ENCODE measurements around the gene NAV2. TPM values are rescaled to one million over a fixed set of nuclear protein-coding genes. Genes with fewer than 3 reads are reported as not detected.

Gene NAV2
- total RNA-seq, 1 donor from 2014 or later = 9.6 TPM

DNA sequence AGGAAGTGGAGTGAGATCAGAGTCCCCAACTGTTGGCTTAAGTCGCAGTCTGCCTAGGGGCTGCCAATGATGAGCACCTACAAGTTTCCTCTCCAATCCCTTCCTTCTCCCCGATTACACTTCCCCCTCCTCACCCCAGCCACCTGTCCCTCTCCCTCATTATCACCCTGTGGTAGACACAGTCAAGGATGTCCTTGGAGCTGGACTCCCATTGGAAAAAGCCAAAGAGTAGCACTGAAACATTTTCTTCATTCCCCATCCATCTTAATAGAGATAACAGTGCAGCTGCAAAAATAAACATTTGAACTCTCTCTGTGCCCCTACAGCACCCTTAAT, 301.4 kb downstream of the NAV2 start:
- H3K27ac ChIP-seq = no peak overlapping the region

GRCh38 chr11:20015101-20015500, 302.5 kb downstream of the NAV2 start:
- H2AFZ ChIP-seq (replicated peaks) = no peak overlapping the region
- H4K20me1 ChIP-seq (ENCODE audit: low read depth) = peaks cover under 1% of the 10 kb centered on the region
- Mint-ChIP-seq H3K4me3 (no peak overlapping the region), H3K27ac (no peak overlapping the region), H3K4me1 (peaks cover 39% of the 10 kb centered on the region), H3K36me3 (peaks cover 5% of the 10 kb centered on the region), H3K9me3 (no peaks in the 10 kb centered on the region), H3K27me3 (ENCODE audit: insufficient read depth, low read depth) (peaks cover 8% of the 10 kb centered on the region)
- no peak overlapping the region for H3K4me3 ChIP-seq
- DNase-seq (ENCODE audit: low spot score) = no peak
- no peaks in the 10 kb centered on the region for H3K79me2 ChIP-seq (ENCODE audit: low read depth)
- no peaks in the 10 kb centered on the region for H3K9me3 ChIP-seq (ENCODE audit: low read depth)
- H3K27ac ChIP-seq = no peak overlapping the region
- TF ChIP-seq EZH2phosphoT487 (IDR thresholded peaks at IDR 0.05) (no peak), EZH2 (IDR thresholded peaks at IDR 0.05) (no peak)
- TF ChIP-seq, protein P1, sequence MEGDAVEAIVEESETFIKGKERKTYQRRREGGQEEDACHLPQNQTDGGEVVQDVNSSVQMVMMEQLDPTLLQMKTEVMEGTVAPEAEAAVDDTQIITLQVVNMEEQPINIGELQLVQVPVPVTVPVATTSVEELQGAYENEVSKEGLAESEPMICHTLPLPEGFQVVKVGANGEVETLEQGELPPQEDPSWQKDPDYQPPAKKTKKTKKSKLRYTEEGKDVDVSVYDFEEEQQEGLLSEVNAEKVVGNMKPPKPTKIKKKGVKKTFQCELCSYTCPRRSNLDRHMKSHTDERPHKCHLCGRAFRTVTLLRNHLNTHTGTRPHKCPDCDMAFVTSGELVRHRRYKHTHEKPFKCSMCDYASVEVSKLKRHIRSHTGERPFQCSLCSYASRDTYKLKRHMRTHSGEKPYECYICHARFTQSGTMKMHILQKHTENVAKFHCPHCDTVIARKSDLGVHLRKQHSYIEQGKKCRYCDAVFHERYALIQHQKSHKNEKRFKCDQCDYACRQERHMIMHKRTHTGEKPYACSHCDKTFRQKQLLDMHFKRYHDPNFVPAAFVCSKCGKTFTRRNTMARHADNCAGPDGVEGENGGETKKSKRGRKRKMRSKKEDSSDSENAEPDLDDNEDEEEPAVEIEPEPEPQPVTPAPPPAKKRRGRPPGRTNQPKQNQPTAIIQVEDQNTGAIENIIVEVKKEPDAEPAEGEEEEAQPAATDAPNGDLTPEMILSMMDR (IDR thresholded peaks at IDR 0.05) = no peak
- H3F3A ChIP-seq (ENCODE audit: low read depth) = peaks cover 15% of the 10 kb centered on the region
- no peaks in the 10 kb centered on the region for H3K36me3 ChIP-seq
- H3K4me2 ChIP-seq = no peak overlapping the region
- no peaks in the 10 kb centered on the region for H3K27me3 ChIP-seq
- peaks cover 29% of the 10 kb centered on the region for H3K4me1 ChIP-seq
- no peak overlapping the region for H3K9ac ChIP-seq

More for the DNA sequence above, 301.4 kb downstream of the NAV2 start:
- Histone ChIP-seq H3K36me3 (no peaks in the 10 kb centered on the region), H3K4me2 (no peak overlapping the region), H3K9me3 (ENCODE audit: low read depth) (no peaks in the 10 kb centered on the region), H3K9ac (no peak overlapping the region), H3K27me3 (no peaks in the 10 kb centered on the region), H2AFZ (replicated peaks) (no peak overlapping the region), H4K20me1 (ENCODE audit: low read depth) (peaks cover 10% of the 10 kb centered on the region), H3F3A (ENCODE audit: low read depth) (peaks cover 14% of the 10 kb centered on the region), H3K79me2 (ENCODE audit: low read depth) (no peaks in the 10 kb centered on the region), H3K4me3 (no peak overlapping the region), H3K4me1 (peaks cover 27% of the 10 kb centered on the region)
- Mint-ChIP-seq H3K27me3 (ENCODE audit: insufficient read depth, low read depth) (peaks cover 8% of the 10 kb centered on the region), H3K9me3 (no peaks in the 10 kb centered on the region), H3K4me3 (no peak overlapping the region), H3K4me1 (peaks cover 39% of the 10 kb centered on the region), H3K36me3 (peaks cover 5% of the 10 kb centered on the region), H3K27ac (peak overlapping the region; percentile 17)
- no peak for DNase-seq (ENCODE audit: low spot score)
- TF ChIP-seq, protein P1 (IDR thresholded peaks at IDR 0.05) = no peak
- TF ChIP-seq EZH2 (IDR thresholded peaks at IDR 0.05) (no peak), EZH2phosphoT487 (IDR thresholded peaks at IDR 0.05) (no peak)

DNA sequence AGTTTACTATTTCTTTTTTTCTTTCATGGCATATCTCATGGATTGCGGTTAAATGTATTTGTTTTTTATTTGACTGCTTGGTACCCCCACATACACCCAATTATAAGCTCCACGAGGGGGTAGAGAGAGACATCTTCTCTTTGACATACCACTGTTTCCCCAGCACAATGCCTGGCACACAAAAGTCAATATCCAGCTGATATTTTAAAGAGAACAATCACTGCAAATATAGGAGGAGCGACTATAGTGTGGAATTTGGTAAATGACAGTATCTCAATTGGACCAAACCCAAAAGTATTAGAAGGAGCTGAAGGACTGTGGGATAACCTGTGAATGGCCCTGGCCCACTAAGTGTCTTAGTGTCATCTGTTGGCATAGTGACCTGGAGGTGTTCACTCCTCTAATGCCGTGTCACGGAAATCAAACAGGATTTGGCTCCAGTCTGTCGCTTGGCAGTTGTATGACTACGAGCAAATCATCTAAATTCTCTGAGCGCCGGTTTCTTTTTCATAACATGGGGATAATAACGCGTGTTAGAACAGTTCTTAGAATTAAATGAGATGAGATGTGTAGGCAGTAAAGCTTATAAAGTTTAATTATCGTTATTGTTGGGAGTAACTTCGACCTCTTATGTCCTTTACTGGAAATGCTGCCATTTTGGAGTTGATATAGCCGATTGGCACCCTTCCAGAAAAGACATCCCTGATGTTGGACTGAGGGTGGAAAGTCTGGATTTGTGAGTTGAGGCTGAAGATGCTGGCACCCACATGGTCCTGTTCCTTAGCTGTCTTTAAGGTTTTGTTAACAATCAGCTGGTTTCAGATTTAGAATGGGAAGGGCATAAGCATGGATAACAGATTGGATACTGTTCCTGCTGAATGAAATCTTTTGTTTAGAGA, 303.1 kb downstream of the NAV2 start:
- H3K27ac ChIP-seq = no peak overlapping the region
- no peak overlapping the region for H3K9ac ChIP-seq
- no peaks in the 10 kb centered on the region for H3K27me3 ChIP-seq
- no peaks in the 10 kb centered on the region for H3K79me2 ChIP-seq (ENCODE audit: low read depth)
- no peaks in the 10 kb centered on the region for H3K36me3 ChIP-seq
- Mint-ChIP-seq H3K27ac (peak overlapping the region; percentile 42), H3K36me3 (peaks cover 5% of the 10 kb centered on the region), H3K27me3 (ENCODE audit: insufficient read depth, low read depth) (peaks cover 8% of the 10 kb centered on the region), H3K4me1 (peaks cover 39% of the 10 kb centered on the region), H3K4me3 (no peak overlapping the region), H3K9me3 (no peaks in the 10 kb centered on the region)
- H4K20me1 ChIP-seq (ENCODE audit: low read depth) = no peaks in the 10 kb centered on the region
- H3K4me2 ChIP-seq = no peak overlapping the region
- peaks cover 29% of the 10 kb centered on the region for H3K4me1 ChIP-seq
- peaks cover 18% of the 10 kb centered on the region for H3F3A ChIP-seq (ENCODE audit: low read depth)
- H3K4me3 ChIP-seq = no peak overlapping the region
- DNase-seq (ENCODE audit: low spot score) = no peak
- H3K9me3 ChIP-seq (ENCODE audit: low read depth) = no peaks in the 10 kb centered on the region
- no peak overlapping the region for H2AFZ ChIP-seq (replicated peaks)
- TF ChIP-seq EZH2phosphoT487 (IDR thresholded peaks at IDR 0.05) (no peak), EZH2 (IDR thresholded peaks at IDR 0.05) (no peak)
- TF ChIP-seq, protein P1 (IDR thresholded peaks at IDR 0.05) = no peak

All from neural progenitor cell (in vitro differentiated cells).